GM19035 (cell line): ENCODE data around the gene GBGT1.

Experiments used
- ATAC-seq: cut with Tn5 transposase; IDR thresholded peaks from one replicate; pipeline ENCODE4 v1.9.1; 2021; ENCODE audit not compliant: unreplicated experiment

GBGT1 gene

GRCh38 chr9:133166392-133166791, 2.7 kb upstream of the GBGT1 start:
- no peak for ATAC-seq

- ATAC-seq: no peak
Measured at GRCh38 chr9:133165452-133165730, 1.7 kb upstream of the GBGT1 start.

GRCh38 chr9:133164191-133164590, 477 bp upstream of the GBGT1 start:
- no peak for ATAC-seq

GRCh38 chr9:133162861-133163503, 732 bp downstream of the GBGT1 start:
- no peak for ATAC-seq

- no peak for ATAC-seq
Measured at GRCh38 chr9:133161547-133161950, 2.2 kb downstream of the GBGT1 start.

- ATAC-seq: no peak
Measured at GRCh38 chr9:133160742-133161546, 2.8 kb downstream of the GBGT1 start.

GRCh38 chr9:133158695-133159094, 5.0 kb downstream of the GBGT1 start:
- no peak for ATAC-seq

- ATAC-seq: no peak
Measured at GRCh38 chr9:133155156-133155555, 8.6 kb downstream of the GBGT1 start.

- no peak for ATAC-seq
Measured at GRCh38 chr9:133154097-133154989, 9.4 kb downstream of the GBGT1 start.

GRCh38 chr9:133153227-133154096, 10.3 kb downstream of the GBGT1 start:
- ATAC-seq: no peak

- ATAC-seq: no peak
Measured at GRCh38 chr9:133151601-133152525, 11.9 kb downstream of the GBGT1 start.

GRCh38 chr9:133151041-133151440, 12.7 kb downstream of the GBGT1 start:
- no peak for ATAC-seq

GRCh38 chr9:133149130-133150015, 14.3 kb downstream of the GBGT1 start:
- peak; percentile 69 for ATAC-seq

- peak; percentile 10 for ATAC-seq
Measured at GRCh38 chr9:133148199-133149129, 15.2 kb downstream of the GBGT1 start.

- no peak for ATAC-seq
Measured at GRCh38 chr9:133147412-133148198, 16.1 kb downstream of the GBGT1 start.

GRCh38 chr9:133146746-133147411, 16.8 kb downstream of the GBGT1 start:
- no peak for ATAC-seq
